MV-4-11 (cell line): ENCODE data around the gene HSPB6.
"Not testable (repeated sequence)": the region's sequence is repeated elsewhere in the genome, so short reads cannot be mapped to it uniquely, and the experiment has no call there.

Experiments
- DNase-seq: peaks from one replicate; lab custom pipeline; 2025; lab: John Stamatoyannopoulos, UW

HSPB6 gene

GRCh38 chr19:35785339-35785627 lies 28.5 kb upstream of the HSPB6 start:
- DNase-seq = no peak

- DNase-seq = no peak
These were observed 27.9 kb upstream of the HSPB6 start for GRCh38 chr19:35784503-35785338.

- DNase-seq = no peak
These were observed 26.9 kb upstream of the HSPB6 start for GRCh38 chr19:35783469-35784434.

DNA sequence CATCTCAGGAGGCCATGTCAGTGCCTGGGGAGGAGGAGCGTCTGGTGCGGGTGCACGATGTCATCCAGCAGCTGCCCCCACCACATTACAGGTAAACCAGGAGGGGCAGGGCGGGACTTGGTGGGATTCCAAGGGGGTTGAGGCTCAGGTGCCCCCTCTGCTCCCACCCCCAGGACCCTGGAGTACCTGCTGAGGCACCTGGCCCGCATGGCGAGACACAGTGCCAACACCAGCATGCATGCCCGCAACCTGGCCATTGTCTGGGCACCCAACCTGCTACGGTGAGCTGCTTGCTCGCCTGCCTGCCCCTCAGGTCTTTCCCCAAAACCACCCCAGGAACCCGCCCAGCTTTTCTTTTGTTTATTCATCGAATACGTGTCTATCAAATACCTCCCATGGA lies 25.8 kb upstream of the HSPB6 start:
- no peak for DNase-seq

- DNase-seq = no peak
These were observed 24.8 kb upstream of the HSPB6 start for GRCh38 chr19:35781650-35782049.

- DNase-seq = no peak
These were observed 23.9 kb upstream of the HSPB6 start for GRCh38 chr19:35780717-35781116.

GRCh38 chr19:35780058-35780457 lies 23.2 kb upstream of the HSPB6 start:
- no peak for DNase-seq

- DNase-seq = no peak
These were observed 22.2 kb upstream of the HSPB6 start for GRCh38 chr19:35779033-35779432.

- DNase-seq = no peak
These were observed 21.1 kb upstream of the HSPB6 start for GRCh38 chr19:35777961-35778360.

- DNase-seq = no peak
These were observed 20.4 kb upstream of the HSPB6 start for GRCh38 chr19:35777086-35777841.

GRCh38 chr19:35776102-35776788 lies 19.4 kb upstream of the HSPB6 start:
- no peak for DNase-seq

GRCh38 chr19:35775298-35776101 lies 18.7 kb upstream of the HSPB6 start, which contains the start of gene ARHGAP33:
ARHGAP33 (plus strand) TSS chr19:35775564; CDS start chr19:35775659, 95 bp downstream.
- peak; percentile 98 for DNase-seq

- no peak for DNase-seq
These were observed 18.1 kb upstream of the HSPB6 start for GRCh38 chr19:35775046-35775297.

DNA sequence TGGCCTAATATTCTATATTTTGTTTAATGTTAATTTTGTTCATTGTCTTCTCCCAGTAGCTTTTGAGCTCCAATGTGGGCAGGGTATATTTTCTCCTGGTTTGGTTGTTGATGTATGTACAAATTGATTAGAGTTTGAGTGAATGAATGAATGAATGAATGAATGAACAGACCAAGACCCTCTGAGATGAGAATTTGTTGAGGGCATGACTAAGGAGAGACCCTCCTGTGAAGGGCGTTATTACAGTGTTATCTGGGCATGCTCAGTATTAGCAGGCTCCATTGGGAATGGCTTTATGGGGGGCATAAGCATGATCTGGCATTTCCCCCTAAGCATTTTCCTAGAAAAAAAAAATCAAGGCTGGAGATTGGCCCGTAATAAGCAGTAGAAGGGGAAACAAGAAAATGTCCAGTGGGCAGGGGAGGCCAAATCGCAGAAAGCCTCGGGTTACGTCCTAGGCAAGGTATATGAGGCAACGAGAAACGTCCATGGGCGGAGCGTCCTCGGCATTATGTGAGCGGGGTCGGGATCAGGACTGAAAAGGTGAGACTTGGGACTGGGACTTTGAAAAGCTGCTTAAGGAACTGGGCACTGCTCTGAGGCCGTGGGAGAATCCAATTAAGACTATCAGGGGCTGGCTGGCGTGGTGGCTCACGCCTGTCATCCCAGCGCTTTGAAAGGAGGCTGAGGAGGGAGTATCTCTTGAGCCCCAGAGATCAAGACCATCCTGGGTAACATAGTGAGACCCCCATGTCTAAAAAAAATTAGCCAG lies 17.6 kb upstream of the HSPB6 start:
- peak; percentile 39 for DNase-seq

DNA sequence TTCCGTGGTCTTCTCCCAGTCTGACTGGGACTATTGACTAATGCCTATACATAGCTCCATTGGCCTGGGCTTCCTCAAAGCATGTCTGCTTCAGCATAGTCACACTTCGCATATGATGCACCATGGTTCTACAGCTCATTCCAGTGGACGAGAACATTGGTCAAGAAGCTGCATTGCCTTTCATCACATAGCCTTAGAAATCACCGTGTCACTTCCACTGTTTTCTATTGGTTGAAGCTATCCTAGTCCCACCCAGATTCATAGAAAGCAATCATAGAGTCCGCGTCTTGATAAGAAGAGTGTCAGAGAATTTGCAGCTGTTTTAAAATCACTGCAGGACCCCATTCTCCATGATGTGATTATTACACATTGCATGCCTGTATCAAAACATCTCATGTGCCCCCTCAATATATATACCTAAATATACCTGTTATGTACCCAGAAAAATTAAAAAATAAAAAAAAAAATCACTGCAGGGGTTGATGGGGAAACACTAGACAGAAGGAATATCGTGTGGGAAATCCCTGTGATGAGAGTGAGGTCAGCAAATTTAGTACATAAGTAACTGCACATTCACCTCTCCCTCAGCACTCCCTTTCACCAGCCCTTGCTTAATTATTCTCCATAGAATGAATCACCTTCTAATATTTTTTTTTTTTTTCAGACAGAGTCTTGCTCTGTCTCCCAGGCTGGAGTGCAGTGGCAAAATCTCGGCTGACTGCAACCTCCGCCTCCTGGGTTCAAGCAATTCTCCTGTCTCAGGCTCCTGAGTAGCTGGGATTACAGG lies 16.4 kb upstream of the HSPB6 start:
- DNase-seq = no peak

DNA sequence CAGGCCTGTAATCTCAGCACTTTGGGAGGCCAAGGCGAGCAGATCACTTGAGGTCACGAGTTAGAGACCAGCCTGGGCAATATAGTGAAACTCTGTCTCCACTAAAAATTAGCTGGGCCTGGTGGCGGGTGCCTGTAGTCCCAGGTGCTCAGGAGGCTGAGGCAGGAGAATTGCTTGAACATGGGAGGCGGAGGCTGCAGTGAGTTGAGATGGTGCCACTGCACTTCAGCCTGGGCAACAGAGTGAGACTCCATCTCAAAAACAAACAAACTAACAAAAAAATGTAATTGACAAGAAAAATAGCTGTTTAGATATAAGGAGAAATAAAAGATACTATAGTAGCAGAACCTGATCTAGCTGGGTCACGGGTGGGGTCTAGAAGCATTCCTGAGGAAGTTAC lies 15.5 kb upstream of the HSPB6 start:
- not testable (repeated sequence) for DNase-seq

GRCh38 chr19:35768082-35768421 lies 11.2 kb upstream of the HSPB6 start:
- DNase-seq = no peak

DNA sequence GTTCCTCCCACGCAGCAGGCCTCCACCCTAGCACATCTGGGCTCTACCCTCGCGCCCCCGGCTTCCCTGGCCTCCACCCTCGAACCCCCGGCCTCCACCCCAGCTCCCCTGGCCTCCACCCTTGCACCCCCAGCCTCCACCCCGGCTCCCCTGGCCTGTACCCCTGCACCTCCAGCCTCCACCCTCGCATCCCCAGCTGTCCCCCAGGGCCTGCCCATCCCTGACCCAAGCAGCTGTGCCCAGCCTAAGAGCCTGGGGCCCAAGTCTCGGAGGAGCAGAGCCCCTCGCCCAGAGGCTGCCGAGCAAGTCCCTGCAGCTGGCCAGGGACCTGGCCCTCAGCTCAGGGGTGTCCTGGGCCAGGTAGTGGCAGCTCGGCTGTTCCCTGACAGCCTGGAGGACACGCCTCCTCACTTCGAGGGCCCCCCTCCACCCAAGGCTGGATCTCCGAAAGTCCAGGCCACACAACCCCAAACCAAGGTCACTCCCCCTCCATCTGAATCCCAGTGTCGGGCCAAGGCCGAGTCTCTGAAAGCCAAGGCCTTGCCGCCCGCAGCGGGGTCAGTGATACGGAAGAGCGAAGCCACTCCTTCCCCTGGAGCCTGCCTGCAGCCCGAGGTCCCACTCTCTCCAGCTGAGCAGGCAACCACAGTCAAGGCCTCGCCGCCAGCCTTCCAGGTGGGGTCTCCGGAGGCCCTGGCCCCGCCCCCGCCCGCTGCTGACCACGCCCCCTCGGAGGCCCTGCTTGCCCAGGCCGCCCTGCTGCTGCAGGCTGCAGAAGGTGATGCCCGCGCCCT lies 10.7 kb upstream of the HSPB6 start:
- no peak for DNase-seq

- DNase-seq = no peak
These were observed 9.8 kb upstream of the HSPB6 start for GRCh38 chr19:35766571-35767104.
